HepG2 (cell line): ENCODE measurements around the gene BCL2L1. TPM values are rescaled to one million over a fixed set of nuclear protein-coding genes. Genes with fewer than 3 reads are reported as not detected.

Source experiments
- ATRX ChIP-seq: sonication (generic); formaldehyde crosslinking; IDR thresholded peaks from 2 replicates; pipeline ENCODE4 v1.4.0; 2020; ENCODE audit warnings: missing genetic modification reagents, borderline replicate concordance
- KAT8 ChIP-seq: IDR thresholded peaks from 2 replicates; pipeline ENCODE4 v1.6.1; 2016; ENCODE audit warnings: missing genetic modification reagents, missing compliant biosample characterization
- NR0B2 ChIP-seq: sonication (generic); formaldehyde crosslinking; IDR thresholded peaks from 2 replicates; pipeline ENCODE4 v1.4.0; 2020; ENCODE audit warnings: mild to moderate bottlenecking, missing genetic modification reagents
- SIX4 ChIP-seq: sonication (generic); formaldehyde crosslinking; IDR thresholded peaks from 2 replicates; pipeline ENCODE4 v1.4.0; 2020; ENCODE audit warnings: missing genetic modification reagents
- SP1 ChIP-seq, 2 experiments: fragments of 450-650 bp in 1 of 2; sonication (generic) in 1 of 2; formaldehyde crosslinking in 1 of 2; IDR thresholded peaks; 2 replicates each; pipeline versions ENCODE4 v1.4.0 to v1.6.1; 2016 to 2020; ENCODE audit warnings: missing genetic modification reagents in 1 of 2
- TFE3 ChIP-seq: IDR thresholded peaks from 2 replicates; pipeline ENCODE4 v1.6.1; 2016
- ZBTB33 ChIP-seq: sonication (generic); formaldehyde crosslinking; IDR thresholded peaks from 2 replicates; pipeline ENCODE4 v1.4.0; 2020; ENCODE audit warnings: missing genetic modification reagents
- ZBTB38 ChIP-seq: sonication (generic); formaldehyde crosslinking; IDR thresholded peaks from 2 replicates; pipeline ENCODE4 v1.5.1; 2020; ENCODE audit warnings: mild to moderate bottlenecking, missing genetic modification reagents
- ZNF318 ChIP-seq: sonication (generic); formaldehyde crosslinking; IDR thresholded peaks from 2 replicates; pipeline ENCODE4 v1.4.0; 2020; ENCODE audit warnings: mild to moderate bottlenecking, missing genetic modification reagents
- ZNF687 ChIP-seq: sonication (generic); formaldehyde crosslinking; IDR thresholded peaks from 2 replicates; pipeline ENCODE4 v1.5.1; 2020; ENCODE audit warnings: mild to moderate bottlenecking, missing genetic modification reagents, moderate library complexity
- ZNF772 ChIP-seq: sonication (generic); formaldehyde crosslinking; IDR thresholded peaks from 2 replicates; pipeline ENCODE4 v1.5.0; 2020; ENCODE audit warnings: mild to moderate bottlenecking, missing genetic modification reagents
- polyA plus RNA-seq, 8 experiments: library from polyadenylated mRNA; depleted of rRNA in 3 of 8; stranded (reverse) in 7 of 8; unstranded in 1 of 8; fragments of >200 nt; fragmentation: Illumina TruSeq in 4 of 8; extraction: Trizol in 4 of 8; gene quantifications; 2 replicates each; pipeline versions ENCODE4 v1.2.1 to v1.2.3, GENCODE V29; 2011 to 2016; ENCODE audit warnings: low read depth in 4 of 8, missing spikeins in 1 of 8, mixed read lengths in 1 of 8; ENCODE audit not compliant: insufficient read depth in 1 of 8
- total RNA-seq, 5 experiments: library from RNA; depleted of rRNA; stranded (reverse); fragments of >200 nt; fragmentation: Illumina TruSeq; extraction: Trizol; gene quantifications; 2 replicates each; pipeline ENCODE4 v1.2.3, GENCODE V29; 2016; ENCODE audit warnings: low read depth in 1 of 5

BCL2L1 gene
- total and polyA plus RNA-seq, 2 of the 13 experiments (the other 11 are each of a cell fraction or from before 2014, with no cell fraction given): 164 to 258 TPM

GRCh38 chr20:31738729-31739549 lies 16.3 kb upstream of the BCL2L1 start, which contains the start of gene TPX2 (continued):
- TF ChIP-seq ZNF318 (CRISPR knock-in tag): no peak
- peak; percentile 91 for TF ChIP-seq NR0B2 (CRISPR knock-in tag)
- peak; percentile 89; the same call in 1 of the 2 replicates for TF ChIP-seq ZBTB38 (CRISPR knock-in tag)
- no peak for TF ChIP-seq SP1 (IDR thresholded peaks at IDR 0.05)
- no peak for TF ChIP-seq SP1 (CRISPR knock-in tag; IDR thresholded peaks at IDR 0.05)
- TF ChIP-seq KAT8 (CRISPR knock-in tag): peak; percentile 85
- TF ChIP-seq TFE3: no peak
- TF ChIP-seq ZNF772 (CRISPR knock-in tag): peak; percentile 96
- no peak; the same call in none of the 2 replicates for TF ChIP-seq SIX4 (CRISPR knock-in tag)
- TF ChIP-seq ZBTB33: no peak
- no peak; the same call in 1 of the 2 replicates for TF ChIP-seq ATRX (CRISPR knock-in tag)
- TF ChIP-seq ZNF687 (CRISPR knock-in tag): peak; percentile 97
